Suppressor macrophage (primary cell): ENCODE measurements around the gene SEPTIN12.

Experiments used
- DNase-seq, 4 experiments: peaks; one replicate each; pipeline ENCODE4 v3.0.0-alpha.2; 2020 to 2022
- total RNA-seq, 17 experiments: gene quantifications; one replicate each; lab custom pipeline; 2026; ENCODE audit warnings: mixed read lengths in 6 of 17, inconsistent platforms in 3 of 17; lab: John Stamatoyannopoulos, UW

Gene SEPTIN12
- total RNA-seq, result 0 to 1.2 (median 0) reads per million in 17 experiments

- no peak for DNase-seq
Measured at GRCh38 chr16:4787627-4788482, at the start of gene SEPTIN12. Gene SEPTIN12, minus strand, starts transcription at chr16:4788345. Its CDS starts 700 bp downstream, at chr16:4787645.

GRCh38 chr16:4836727-4837126, 48.6 kb upstream of the SEPTIN12 start:
- no peak for DNase-seq

- no peak for DNase-seq
Measured at GRCh38 chr16:4833584-4833983, 45.4 kb upstream of the SEPTIN12 start.

GRCh38 chr16:4832698-4833343, 44.7 kb upstream of the SEPTIN12 start:
- no peak for DNase-seq

GRCh38 chr16:4831616-4832015, 43.5 kb upstream of the SEPTIN12 start:
- DNase-seq, result no peak

- DNase-seq, result no peak
Measured at GRCh38 chr16:4830408-4830807, 42.3 kb upstream of the SEPTIN12 start.

GRCh38 chr16:4828567-4829321, 40.6 kb upstream of the SEPTIN12 start:
- DNase-seq, result no peak

GRCh38 chr16:4826980-4827379, 38.8 kb upstream of the SEPTIN12 start:
- DNase-seq, result no peak

GRCh38 chr16:4826526-4826925, 38.4 kb upstream of the SEPTIN12 start:
- DNase-seq, result no peak

- no peak for DNase-seq
Measured at GRCh38 chr16:4825196-4825595, 37.1 kb upstream of the SEPTIN12 start.

- no peak for DNase-seq
Measured at GRCh38 chr16:4820652-4821051, 32.5 kb upstream of the SEPTIN12 start.

GRCh38 chr16:4814542-4815173, 26.5 kb upstream of the SEPTIN12 start:
- no peak for DNase-seq

GRCh38 chr16:4814046-4814445, 25.9 kb upstream of the SEPTIN12 start:
- no peak for DNase-seq

- no peak for DNase-seq
Measured at GRCh38 chr16:4813251-4814003, 25.3 kb upstream of the SEPTIN12 start.

- no peak for DNase-seq
Measured at GRCh38 chr16:4811773-4812172, 23.6 kb upstream of the SEPTIN12 start.

GRCh38 chr16:4811242-4811641, 23.1 kb upstream of the SEPTIN12 start:
- DNase-seq, result no peak

GRCh38 chr16:4806280-4806679, 18.1 kb upstream of the SEPTIN12 start:
- DNase-seq, result no peak

- no peak for DNase-seq
Measured at GRCh38 chr16:4805231-4805630, 17.1 kb upstream of the SEPTIN12 start.

- no peak for DNase-seq
Measured at GRCh38 chr16:4803898-4804762, 16.0 kb upstream of the SEPTIN12 start.

- DNase-seq, result peak; percentile 28 to 69 (median 48)
Measured at GRCh38 chr16:4803401-4803844, 15.3 kb upstream of the SEPTIN12 start.
